Measurements from ENCODE around the gene ACE.

The ACE gene

DNA sequence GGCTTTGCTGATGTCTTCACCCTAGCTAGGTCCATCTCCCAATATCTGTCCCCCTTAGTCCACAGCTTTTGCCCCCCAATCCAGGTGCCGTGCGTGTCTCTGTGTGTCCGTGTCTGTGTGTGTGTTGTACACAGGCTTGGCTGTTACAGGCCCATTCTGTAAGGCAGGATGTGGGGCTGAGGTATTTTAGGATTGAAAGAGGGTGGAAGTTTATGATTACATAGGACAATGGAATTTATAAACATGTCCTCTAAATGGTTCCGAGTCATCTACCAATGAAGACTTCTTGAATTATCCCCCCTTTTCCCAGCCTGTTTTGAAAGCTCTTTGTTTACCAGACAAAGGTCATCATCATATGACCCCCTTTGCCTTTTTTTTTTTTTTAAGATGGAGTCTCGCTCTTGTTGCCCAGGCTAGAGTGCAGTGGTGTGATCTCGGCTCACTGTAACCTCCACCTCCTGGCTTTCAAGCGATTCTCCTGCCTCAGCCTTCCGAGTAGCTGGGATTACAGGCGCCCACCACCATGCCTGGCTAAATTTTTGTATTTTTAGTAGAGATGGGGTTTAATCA, 21.9 kb downstream of the ACE start:
- Histone ChIP-seq H3K4me3 (ENCODE audit: low read length) (no peak overlapping the region), H3K9ac (ENCODE audit: low read length) (no peak overlapping the region), H3K36me3 (ENCODE audit: control insufficient read depth, insufficient read depth, low read length) (no peaks in the 10 kb centered on the region), H3K9me3 (ENCODE audit: control insufficient read depth, low read length) (no peaks in the 10 kb centered on the region), H3K27me3 (ENCODE audit: control insufficient read depth, insufficient read depth, low read length) (no peaks in the 10 kb centered on the region), H3K4me1 (ENCODE audit: control insufficient read depth, insufficient read depth, low read length) (no peaks in the 10 kb centered on the region)

DNA sequence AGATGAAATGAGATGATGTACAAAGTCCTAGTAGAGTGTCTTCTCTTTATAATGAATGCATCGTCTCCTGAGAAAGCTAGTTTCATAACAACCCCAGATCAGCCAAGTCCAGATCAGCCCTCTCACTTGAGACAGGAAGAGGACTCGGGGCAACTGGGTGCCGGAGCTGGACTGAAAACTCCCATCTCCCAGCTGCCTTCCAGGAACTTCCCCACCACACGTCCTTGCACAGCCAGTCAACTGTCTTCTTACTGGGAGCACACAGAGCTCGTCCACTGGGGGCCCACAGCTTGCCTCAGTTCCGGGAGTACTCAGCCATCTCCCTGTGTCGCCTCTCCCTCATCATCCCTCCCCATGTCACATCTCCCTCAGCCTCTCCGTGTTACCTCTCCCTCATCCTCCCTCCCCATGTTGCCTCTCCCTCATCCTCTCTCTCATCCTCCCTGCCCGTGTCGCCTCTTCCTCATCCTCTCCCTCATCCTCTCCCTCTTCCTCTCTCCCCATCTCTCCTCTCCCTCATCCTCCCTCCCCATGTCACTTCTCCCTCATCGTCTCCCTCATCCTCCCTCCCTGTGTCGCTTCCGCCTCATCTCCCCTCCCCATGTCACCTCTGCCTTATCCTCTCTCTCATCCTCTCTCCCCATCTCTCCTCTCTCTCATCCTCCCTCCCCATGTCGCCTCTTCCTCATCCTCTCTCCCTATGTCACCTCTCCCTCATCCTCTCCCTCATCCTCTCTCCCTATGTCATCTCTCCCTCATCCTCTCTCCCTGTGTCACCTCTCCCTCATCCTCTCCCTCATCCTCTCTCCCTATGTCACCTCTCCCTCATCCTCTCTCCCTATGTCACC, 23.9 kb downstream of the ACE start:
- Histone ChIP-seq H3K4me3 (ENCODE audit: low read length) (no peak overlapping the region), H3K27me3 (ENCODE audit: control insufficient read depth, insufficient read depth, low read length) (peaks cover 4% of the 10 kb centered on the region), H3K9me3 (ENCODE audit: control insufficient read depth, low read length) (no peaks in the 10 kb centered on the region), H3K4me1 (ENCODE audit: control insufficient read depth, insufficient read depth, low read length) (no peaks in the 10 kb centered on the region), H3K9ac (ENCODE audit: low read length) (no peak overlapping the region), H3K36me3 (ENCODE audit: control insufficient read depth, insufficient read depth, low read length) (no peaks in the 10 kb centered on the region)

DNA sequence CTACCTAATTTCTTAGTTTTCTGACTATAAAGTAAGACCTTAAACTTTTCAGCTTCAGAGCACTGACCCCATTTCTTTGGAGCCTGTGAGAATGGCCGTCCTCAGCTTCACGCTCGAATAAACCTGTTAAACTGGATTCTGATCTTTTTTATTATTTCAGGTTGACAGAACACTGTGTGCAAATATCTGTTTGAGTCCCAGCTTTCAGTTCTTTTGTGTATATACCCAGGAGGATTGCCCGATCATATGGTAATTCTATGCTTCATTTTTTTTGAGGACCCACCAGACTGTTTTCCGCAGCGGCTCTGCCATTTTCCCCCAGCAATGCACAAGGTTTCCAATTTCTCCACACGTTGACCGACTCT, 26.5 kb downstream of the ACE start:
- H3K9me3 ChIP-seq (ENCODE audit: control insufficient read depth, low read length), result no peaks in the 10 kb centered on the region
- peaks cover 7% of the 10 kb centered on the region for H3K27me3 ChIP-seq (ENCODE audit: control insufficient read depth, insufficient read depth, low read length)
- H3K36me3 ChIP-seq (ENCODE audit: control insufficient read depth, insufficient read depth, low read length), result no peaks in the 10 kb centered on the region
- H3K4me3 ChIP-seq (ENCODE audit: low read length), result no peak overlapping the region
- H3K9ac ChIP-seq (ENCODE audit: low read length), result no peak overlapping the region
- H3K4me1 ChIP-seq (ENCODE audit: control insufficient read depth, insufficient read depth, low read length), result no peaks in the 10 kb centered on the region

DNA sequence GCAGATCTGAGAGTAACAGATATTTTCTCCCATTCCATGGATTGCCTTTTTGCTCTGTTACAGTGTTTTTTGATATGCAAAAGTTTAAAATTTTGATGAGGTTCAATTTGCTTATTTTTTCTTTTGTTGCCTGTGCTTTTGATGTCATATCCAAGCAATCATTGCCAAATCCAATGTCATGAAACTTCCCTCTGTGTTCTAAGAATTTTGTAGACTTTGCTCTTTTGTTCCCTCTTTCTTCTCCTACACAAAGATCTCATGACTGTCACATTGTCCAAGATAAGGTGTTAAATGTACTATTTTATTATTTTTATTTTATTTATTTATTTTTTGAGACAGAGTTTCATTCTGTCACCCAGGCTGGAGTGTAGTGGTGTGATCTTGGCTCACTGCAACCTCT, 27.4 kb downstream of the ACE start:
- no peaks in the 10 kb centered on the region for H3K36me3 ChIP-seq (ENCODE audit: control insufficient read depth, insufficient read depth, low read length)
- no peaks in the 10 kb centered on the region for H3K9me3 ChIP-seq (ENCODE audit: control insufficient read depth, low read length)
- peaks cover 7% of the 10 kb centered on the region for H3K27me3 ChIP-seq (ENCODE audit: control insufficient read depth, insufficient read depth, low read length)
- no peak overlapping the region for H3K4me3 ChIP-seq (ENCODE audit: low read length)
- H3K9ac ChIP-seq (ENCODE audit: low read length), result no peak overlapping the region
- no peaks in the 10 kb centered on the region for H3K4me1 ChIP-seq (ENCODE audit: control insufficient read depth, insufficient read depth, low read length)

DNA sequence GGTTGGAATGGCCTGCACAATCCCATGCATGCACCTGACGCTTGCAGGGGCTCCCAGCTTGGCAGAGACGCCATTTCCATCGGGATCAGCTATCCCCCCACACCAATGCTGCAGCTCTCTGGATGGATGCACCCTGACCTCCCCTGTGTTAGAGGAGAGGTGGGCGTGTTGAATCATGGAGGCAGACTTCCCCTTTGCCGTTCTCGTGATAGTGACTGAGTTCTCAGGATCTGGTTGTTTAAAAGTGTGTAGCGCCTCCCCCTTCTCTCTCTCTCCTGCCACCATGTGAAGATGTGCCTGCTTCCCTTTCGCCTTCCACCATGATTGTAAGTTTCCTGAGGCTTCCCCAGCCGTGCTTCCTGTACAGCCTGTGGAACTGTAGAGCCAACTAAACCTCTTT, 28.5 kb downstream of the ACE start:
- H3K9me3 ChIP-seq (ENCODE audit: control insufficient read depth, low read length), result no peaks in the 10 kb centered on the region
- no peaks in the 10 kb centered on the region for H3K4me1 ChIP-seq (ENCODE audit: control insufficient read depth, insufficient read depth, low read length)
- H3K27me3 ChIP-seq (ENCODE audit: control insufficient read depth, insufficient read depth, low read length), result peaks cover 7% of the 10 kb centered on the region
- H3K4me3 ChIP-seq (ENCODE audit: low read length), result no peak overlapping the region
- no peak overlapping the region for H3K9ac ChIP-seq (ENCODE audit: low read length)
- no peaks in the 10 kb centered on the region for H3K36me3 ChIP-seq (ENCODE audit: control insufficient read depth, insufficient read depth, low read length)

DNA sequence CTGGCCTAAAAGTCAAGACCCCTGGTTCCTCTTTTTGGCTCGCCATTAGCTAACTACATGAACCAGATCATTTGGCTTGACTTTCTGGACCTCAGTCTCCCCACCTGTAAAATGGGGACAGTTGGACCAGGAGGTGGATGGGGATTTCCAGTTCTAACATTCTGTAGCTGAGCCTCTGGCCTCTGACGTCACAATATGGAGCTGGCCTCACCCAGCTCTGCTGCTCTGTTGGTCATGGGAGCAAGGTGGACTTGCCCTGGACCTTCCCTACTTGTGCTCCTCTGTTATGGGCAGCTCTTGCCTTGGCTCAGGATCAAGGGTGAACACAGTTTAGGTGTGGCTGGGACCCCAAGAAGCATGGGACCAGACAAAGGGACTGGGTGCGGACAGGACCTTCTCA, 29.8 kb downstream of the ACE start:
- no peaks in the 10 kb centered on the region for H3K4me1 ChIP-seq (ENCODE audit: control insufficient read depth, insufficient read depth, low read length)
- no peak overlapping the region for H3K9ac ChIP-seq (ENCODE audit: low read length)

DNA sequence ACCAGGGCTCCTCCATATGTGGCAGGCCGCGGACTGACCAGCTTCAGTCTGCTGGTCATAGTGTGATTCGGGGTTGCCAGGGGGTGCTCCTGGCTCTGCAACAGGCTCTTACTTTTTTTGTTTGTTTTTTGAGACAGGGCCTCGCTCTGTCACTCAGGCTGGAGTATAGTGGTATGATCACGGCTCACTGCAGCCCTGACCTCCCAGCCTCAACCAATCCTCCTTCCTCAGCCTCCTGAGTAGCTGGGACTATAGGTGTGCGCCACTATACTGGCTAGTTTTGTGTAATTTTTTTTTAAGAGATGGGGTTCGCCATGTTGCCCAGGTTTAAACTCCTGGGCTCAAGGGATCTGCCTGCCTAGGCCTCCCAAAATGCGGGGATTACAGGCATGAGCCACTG, 34.5 kb downstream of the ACE start:
- Histone ChIP-seq H3K4me3 (ENCODE audit: low read length) (no peak overlapping the region), H3K9ac (ENCODE audit: low read length) (no peak overlapping the region), H3K36me3 (ENCODE audit: control insufficient read depth, insufficient read depth, low read length) (no peaks in the 10 kb centered on the region), H3K4me1 (ENCODE audit: control insufficient read depth, insufficient read depth, low read length) (no peaks in the 10 kb centered on the region), H3K27me3 (ENCODE audit: control insufficient read depth, insufficient read depth, low read length) (peaks cover 3% of the 10 kb centered on the region), H3K9me3 (ENCODE audit: control insufficient read depth, low read length) (no peaks in the 10 kb centered on the region)

More for the DNA sequence above, 29.8 kb downstream of the ACE start:
- Histone ChIP-seq H3K4me3 (ENCODE audit: low read length) (no peak overlapping the region), H3K9me3 (ENCODE audit: control insufficient read depth, low read length) (no peaks in the 10 kb centered on the region), H3K36me3 (ENCODE audit: control insufficient read depth, insufficient read depth, low read length) (no peaks in the 10 kb centered on the region), H3K27me3 (ENCODE audit: control insufficient read depth, insufficient read depth, low read length) (peaks cover 7% of the 10 kb centered on the region)

DNA sequence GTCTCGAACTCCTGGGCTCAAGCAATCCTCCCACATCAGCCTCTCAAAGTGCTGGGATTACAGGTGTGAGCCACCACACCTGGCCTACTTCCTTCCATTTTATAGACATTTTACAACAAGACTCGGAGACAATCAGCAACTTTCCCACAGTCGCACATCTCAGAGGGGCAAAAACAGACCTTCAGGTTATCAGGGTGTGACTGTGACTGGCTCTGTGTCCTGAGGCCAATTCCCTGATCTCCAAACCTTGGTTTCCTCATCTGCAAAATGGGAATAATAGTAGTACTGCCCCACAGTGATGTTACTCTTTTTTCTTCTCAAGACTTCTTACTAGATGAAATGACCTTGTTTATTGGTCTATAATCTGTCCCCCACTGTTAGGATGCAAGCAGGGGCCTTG, 35.5 kb downstream of the ACE start:
- no peaks in the 10 kb centered on the region for H3K36me3 ChIP-seq (ENCODE audit: control insufficient read depth, insufficient read depth, low read length)
- no peaks in the 10 kb centered on the region for H3K9me3 ChIP-seq (ENCODE audit: control insufficient read depth, low read length)
- no peak overlapping the region for H3K4me3 ChIP-seq (ENCODE audit: low read length)
- H3K4me1 ChIP-seq (ENCODE audit: control insufficient read depth, insufficient read depth, low read length), result no peaks in the 10 kb centered on the region
- peaks cover 3% of the 10 kb centered on the region for H3K27me3 ChIP-seq (ENCODE audit: control insufficient read depth, insufficient read depth, low read length)
- no peak overlapping the region for H3K9ac ChIP-seq (ENCODE audit: low read length)

DNA sequence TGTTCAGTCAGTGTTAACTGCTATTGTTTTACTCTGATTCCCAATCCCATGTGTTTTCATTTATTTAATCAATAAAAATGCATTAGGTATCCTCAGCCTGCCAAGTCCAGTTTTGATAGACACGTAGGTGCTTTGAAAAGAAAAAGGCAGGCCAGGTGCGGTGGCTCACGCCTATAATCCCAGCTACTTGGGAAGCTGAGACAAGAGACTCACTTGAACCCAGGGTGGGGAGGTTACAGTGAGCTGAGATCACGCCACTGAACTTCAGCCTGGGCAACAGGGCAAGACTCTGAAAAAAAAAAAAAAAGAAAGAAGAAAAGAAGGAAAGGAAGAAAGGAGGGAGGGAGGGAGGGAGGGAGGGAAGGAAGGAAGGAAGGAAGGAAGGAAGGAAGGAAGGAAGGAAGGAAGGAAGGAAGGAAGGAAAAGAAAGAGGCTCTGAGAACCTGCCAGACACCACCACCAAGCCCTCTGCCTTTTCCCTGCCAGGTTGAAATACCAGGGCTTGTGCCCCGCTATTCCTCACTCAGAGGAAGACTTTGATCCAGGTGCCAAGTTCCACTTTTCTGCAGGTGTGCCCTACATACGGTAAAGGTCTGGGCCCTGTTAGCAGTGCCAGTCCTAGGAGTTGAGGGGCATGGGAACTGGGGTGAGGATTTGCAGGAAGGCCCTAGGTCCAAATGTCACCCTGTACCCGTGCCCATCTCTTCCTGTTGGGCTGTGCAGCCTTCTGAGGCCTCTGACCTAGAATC, 36.2 kb downstream of the ACE start:
- H3K4me3 ChIP-seq (ENCODE audit: low read length), result no peak overlapping the region

DNA sequence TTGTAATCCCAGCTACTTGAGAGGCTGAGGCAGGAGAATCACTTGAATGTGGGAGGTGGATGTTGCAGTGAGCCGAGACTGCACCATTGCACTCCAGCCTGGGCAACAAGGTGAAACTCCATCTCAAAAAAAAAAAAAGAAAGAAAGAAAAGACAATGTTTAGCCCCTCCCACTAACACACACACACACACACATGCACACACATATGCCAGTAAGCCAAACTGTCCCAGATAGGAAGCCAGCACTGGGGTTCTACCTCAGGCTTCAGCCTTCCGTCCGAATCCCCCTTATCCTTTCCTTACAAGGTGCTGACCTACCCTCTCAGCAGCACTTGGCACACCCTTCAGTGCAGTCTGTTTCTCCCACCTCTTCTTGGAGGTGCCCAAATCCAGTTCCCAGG, 37.6 kb downstream of the ACE start:
- no peak overlapping the region for H3K4me3 ChIP-seq (ENCODE audit: low read length)
- H3K4me1 ChIP-seq (ENCODE audit: control insufficient read depth, insufficient read depth, low read length), result no peaks in the 10 kb centered on the region
- no peak overlapping the region for H3K9ac ChIP-seq (ENCODE audit: low read length)
- H3K36me3 ChIP-seq (ENCODE audit: control insufficient read depth, insufficient read depth, low read length), result no peaks in the 10 kb centered on the region
- no peaks in the 10 kb centered on the region for H3K27me3 ChIP-seq (ENCODE audit: control insufficient read depth, insufficient read depth, low read length)
- H3K9me3 ChIP-seq (ENCODE audit: control insufficient read depth, low read length), result no peaks in the 10 kb centered on the region

More for the DNA sequence above, 36.2 kb downstream of the ACE start:
- Histone ChIP-seq H3K9me3 (ENCODE audit: control insufficient read depth, low read length) (no peaks in the 10 kb centered on the region), H3K27me3 (ENCODE audit: control insufficient read depth, insufficient read depth, low read length) (peaks cover 3% of the 10 kb centered on the region), H3K36me3 (ENCODE audit: control insufficient read depth, insufficient read depth, low read length) (no peaks in the 10 kb centered on the region), H3K4me1 (ENCODE audit: control insufficient read depth, insufficient read depth, low read length) (no peaks in the 10 kb centered on the region), H3K9ac (ENCODE audit: low read length) (no peak overlapping the region)

DNA sequence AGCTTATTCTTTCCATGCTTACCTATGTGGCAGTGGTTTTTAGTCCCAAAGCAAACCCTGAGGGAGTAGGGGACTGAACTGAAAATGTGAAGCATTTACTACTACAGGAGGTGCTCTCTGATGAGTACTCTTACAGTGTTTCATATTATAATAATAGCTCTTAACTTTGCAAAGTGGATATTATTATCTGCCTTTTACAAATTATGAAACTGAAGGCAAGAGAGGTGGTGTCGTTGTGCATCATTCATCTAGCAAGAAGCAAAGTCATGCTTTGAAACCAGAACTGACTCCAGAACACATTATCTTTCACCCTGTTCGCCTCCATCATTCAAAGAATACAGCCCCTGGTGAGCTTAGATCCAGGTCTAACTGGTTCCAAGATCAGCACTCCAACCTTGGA, 38.1 kb downstream of the ACE start:
- Histone ChIP-seq H3K9me3 (ENCODE audit: control insufficient read depth, low read length) (no peaks in the 10 kb centered on the region), H3K4me1 (ENCODE audit: control insufficient read depth, insufficient read depth, low read length) (no peaks in the 10 kb centered on the region), H3K27me3 (ENCODE audit: control insufficient read depth, insufficient read depth, low read length) (no peaks in the 10 kb centered on the region), H3K9ac (ENCODE audit: low read length) (no peak overlapping the region), H3K4me3 (ENCODE audit: low read length) (no peak overlapping the region), H3K36me3 (ENCODE audit: control insufficient read depth, insufficient read depth, low read length) (no peaks in the 10 kb centered on the region)

DNA sequence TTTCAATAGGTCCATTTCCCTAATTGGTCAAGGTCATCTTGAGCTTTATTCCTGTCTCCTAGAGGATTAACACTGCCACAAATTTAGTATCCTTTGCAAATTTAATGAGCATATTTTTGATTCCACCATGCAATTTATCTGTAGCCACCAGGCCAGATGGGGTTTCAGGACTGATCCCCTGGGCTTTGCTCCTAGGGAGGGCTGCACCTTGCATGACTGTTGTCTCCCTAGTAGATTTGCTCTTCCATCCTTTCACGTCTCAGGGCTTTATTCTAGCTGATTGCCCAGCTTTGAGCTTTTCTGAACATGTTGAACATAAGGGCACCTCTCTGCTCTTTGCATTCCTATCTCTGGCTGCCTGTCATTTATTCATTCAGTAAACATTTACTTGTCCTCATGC, 38.6 kb downstream of the ACE start:
- Histone ChIP-seq H3K4me1 (ENCODE audit: control insufficient read depth, insufficient read depth, low read length) (no peaks in the 10 kb centered on the region), H3K9ac (ENCODE audit: low read length) (no peak overlapping the region), H3K9me3 (ENCODE audit: control insufficient read depth, low read length) (no peaks in the 10 kb centered on the region), H3K4me3 (ENCODE audit: low read length) (no peak overlapping the region), H3K36me3 (ENCODE audit: control insufficient read depth, insufficient read depth, low read length) (no peaks in the 10 kb centered on the region), H3K27me3 (ENCODE audit: control insufficient read depth, insufficient read depth, low read length) (no peaks in the 10 kb centered on the region)

All from mucosa of stomach (tissue), 1 donor.